Measurements from ENCODE around the gene ULK4.
"Not testable (repeated sequence)": the region's sequence is repeated elsewhere in the genome, so short reads cannot be mapped to it uniquely, and the experiment has no call there.

Gene ULK4

GRCh38 chr3:41742121-41742520, 219.8 kb downstream of the ULK4 start:
- Histone ChIP-seq H3K36me3 (ENCODE audit: insufficient read depth, low read length) (no peaks in the 10 kb centered on the region), H3K9me3 (ENCODE audit: low read length) (no peaks in the 10 kb centered on the region), H3K27ac (ENCODE audit: low read depth, low read length) (no peak overlapping the region), H3K27me3 (ENCODE audit: control insufficient read depth in 1 of 2, insufficient read depth in 2 of 2, low read length in 2 of 2) (no peaks in the 10 kb centered on the region), H3K4me3 (ENCODE audit: low read depth in 1 of 2, low read length in 2 of 2) (no peak overlapping the region), H3K4me1 (ENCODE audit: insufficient read depth, low read length) (no peaks in the 10 kb centered on the region), H3K9ac (ENCODE audit: low read length) (no peak overlapping the region)

- Histone ChIP-seq H3K4me1 (ENCODE audit: insufficient read depth, low read length) (no peaks in the 10 kb centered on the region), H3K36me3 (ENCODE audit: insufficient read depth, low read length) (no peaks in the 10 kb centered on the region), H3K9me3 (ENCODE audit: low read length) (no peaks in the 10 kb centered on the region), H3K27ac (ENCODE audit: low read depth, low read length) (no peak overlapping the region), H3K4me3 (ENCODE audit: low read depth in 1 of 2, low read length in 2 of 2) (no peak overlapping the region), H3K27me3 (ENCODE audit: control insufficient read depth in 1 of 2, insufficient read depth in 2 of 2, low read length in 2 of 2) (no peaks in the 10 kb centered on the region), H3K9ac (ENCODE audit: low read length) (no peak overlapping the region)
Measured at GRCh38 chr3:41740374-41740886, 221.5 kb downstream of the ULK4 start.

GRCh38 chr3:41726891-41727290, 235.0 kb downstream of the ULK4 start:
- Histone ChIP-seq H3K27me3 (ENCODE audit: control insufficient read depth in 1 of 2, insufficient read depth in 2 of 2, low read length in 2 of 2) (no peaks in the 10 kb centered on the region), H3K36me3 (ENCODE audit: insufficient read depth, low read length) (no peaks in the 10 kb centered on the region), H3K4me1 (ENCODE audit: insufficient read depth, low read length) (no peaks in the 10 kb centered on the region), H3K9ac (ENCODE audit: low read length) (no peak overlapping the region), H3K4me3 (ENCODE audit: low read depth in 1 of 2, low read length in 2 of 2) (no peak overlapping the region), H3K9me3 (ENCODE audit: low read length) (no peaks in the 10 kb centered on the region), H3K27ac (ENCODE audit: low read depth, low read length) (no peak overlapping the region)

GRCh38 chr3:41717641-41718040, 244.3 kb downstream of the ULK4 start:
- no peak overlapping the region for H3K9ac ChIP-seq (ENCODE audit: low read length)
- no peak overlapping the region for H3K27ac ChIP-seq (ENCODE audit: low read depth, low read length)
- no peaks in the 10 kb centered on the region for H3K36me3 ChIP-seq (ENCODE audit: insufficient read depth, low read length)
- H3K4me1 ChIP-seq (ENCODE audit: insufficient read depth, low read length) = no peaks in the 10 kb centered on the region
- no peaks in the 10 kb centered on the region for H3K27me3 ChIP-seq (ENCODE audit: control insufficient read depth in 1 of 2, insufficient read depth in 2 of 2, low read length in 2 of 2)
- no peak overlapping the region for H3K4me3 ChIP-seq (ENCODE audit: low read depth in 1 of 2, low read length in 2 of 2)
- H3K9me3 ChIP-seq (ENCODE audit: low read length) = no peaks in the 10 kb centered on the region

GRCh38 chr3:41716471-41716870, 245.4 kb downstream of the ULK4 start:
- Histone ChIP-seq H3K36me3 (ENCODE audit: insufficient read depth, low read length) (no peaks in the 10 kb centered on the region), H3K9ac (ENCODE audit: low read length) (no peak overlapping the region), H3K4me1 (ENCODE audit: insufficient read depth, low read length) (no peaks in the 10 kb centered on the region), H3K27me3 (ENCODE audit: control insufficient read depth in 1 of 2, insufficient read depth in 2 of 2, low read length in 2 of 2) (no peaks in the 10 kb centered on the region), H3K4me3 (ENCODE audit: low read depth in 1 of 2, low read length in 2 of 2) (no peak overlapping the region), H3K27ac (ENCODE audit: low read depth, low read length) (no peak overlapping the region), H3K9me3 (ENCODE audit: low read length) (no peaks in the 10 kb centered on the region)

- Histone ChIP-seq H3K4me1 (ENCODE audit: insufficient read depth, low read length) (no peaks in the 10 kb centered on the region), H3K27me3 (ENCODE audit: control insufficient read depth in 1 of 2, insufficient read depth in 2 of 2, low read length in 2 of 2) (no peaks in the 10 kb centered on the region)
Measured at GRCh38 chr3:41715376-41715775, 246.5 kb downstream of the ULK4 start.

GRCh38 chr3:41711651-41712050, 250.3 kb downstream of the ULK4 start:
- H3K9ac ChIP-seq (ENCODE audit: low read length) = no peak overlapping the region
- H3K4me3 ChIP-seq (ENCODE audit: low read depth in 1 of 2, low read length in 2 of 2) = no peak overlapping the region

More at GRCh38 chr3:41715376-41715775, 246.5 kb downstream of the ULK4 start:
- Histone ChIP-seq H3K9me3 (ENCODE audit: low read length) (no peaks in the 10 kb centered on the region), H3K27ac (ENCODE audit: low read depth, low read length) (no peak overlapping the region), H3K4me3 (ENCODE audit: low read depth in 1 of 2, low read length in 2 of 2) (no peak overlapping the region), H3K9ac (ENCODE audit: low read length) (no peak overlapping the region), H3K36me3 (ENCODE audit: insufficient read depth, low read length) (no peaks in the 10 kb centered on the region)

GRCh38 chr3:41710646-41711388, 251.1 kb downstream of the ULK4 start:
- no peak overlapping the region for H3K4me3 ChIP-seq (ENCODE audit: low read depth in 1 of 2, low read length in 2 of 2)
- no peaks in the 10 kb centered on the region for H3K4me1 ChIP-seq (ENCODE audit: insufficient read depth, low read length)
- H3K36me3 ChIP-seq (ENCODE audit: insufficient read depth, low read length) = no peaks in the 10 kb centered on the region
- H3K9me3 ChIP-seq (ENCODE audit: low read length) = no peaks in the 10 kb centered on the region
- no peak overlapping the region for H3K27ac ChIP-seq (ENCODE audit: low read depth, low read length)
- H3K27me3 ChIP-seq (ENCODE audit: control insufficient read depth in 1 of 2, insufficient read depth in 2 of 2, low read length in 2 of 2) = no peaks in the 10 kb centered on the region
- H3K9ac ChIP-seq (ENCODE audit: low read length) = no peak overlapping the region

More at GRCh38 chr3:41711651-41712050, 250.3 kb downstream of the ULK4 start:
- Histone ChIP-seq H3K4me1 (ENCODE audit: insufficient read depth, low read length) (no peaks in the 10 kb centered on the region), H3K27me3 (ENCODE audit: control insufficient read depth in 1 of 2, insufficient read depth in 2 of 2, low read length in 2 of 2) (no peaks in the 10 kb centered on the region), H3K27ac (ENCODE audit: low read depth, low read length) (no peak overlapping the region), H3K9me3 (ENCODE audit: low read length) (no peaks in the 10 kb centered on the region), H3K36me3 (ENCODE audit: insufficient read depth, low read length) (no peaks in the 10 kb centered on the region)

GRCh38 chr3:41709213-41709612, 252.7 kb downstream of the ULK4 start:
- H3K9ac ChIP-seq (ENCODE audit: low read length); H3K4me1 ChIP-seq (ENCODE audit: insufficient read depth, low read length); H3K4me3 ChIP-seq (ENCODE audit: low read depth in 1 of 2, low read length in 2 of 2); H3K36me3 ChIP-seq (ENCODE audit: insufficient read depth, low read length); H3K27me3 ChIP-seq (ENCODE audit: control insufficient read depth in 1 of 2, insufficient read depth in 2 of 2, low read length in 2 of 2); H3K9me3 ChIP-seq (ENCODE audit: low read length); H3K27ac ChIP-seq (ENCODE audit: low read depth, low read length): not testable (repeated sequence)

- Histone ChIP-seq H3K27ac (ENCODE audit: low read depth, low read length) (no peak overlapping the region), H3K4me1 (ENCODE audit: insufficient read depth, low read length) (no peaks in the 10 kb centered on the region), H3K9me3 (ENCODE audit: low read length) (no peaks in the 10 kb centered on the region), H3K36me3 (ENCODE audit: insufficient read depth, low read length) (no peaks in the 10 kb centered on the region), H3K27me3 (ENCODE audit: control insufficient read depth in 1 of 2, insufficient read depth in 2 of 2, low read length in 2 of 2) (no peaks in the 10 kb centered on the region), H3K4me3 (ENCODE audit: low read depth in 1 of 2, low read length in 2 of 2) (no peak overlapping the region), H3K9ac (ENCODE audit: low read length) (no peak overlapping the region)
Measured at GRCh38 chr3:41708176-41708575, 253.7 kb downstream of the ULK4 start.

GRCh38 chr3:41705893-41706292, 256.0 kb downstream of the ULK4 start:
- H3K4me3 ChIP-seq (ENCODE audit: low read depth in 1 of 2, low read length in 2 of 2) = no peak overlapping the region
- no peak overlapping the region for H3K9ac ChIP-seq (ENCODE audit: low read length)
- H3K36me3 ChIP-seq (ENCODE audit: insufficient read depth, low read length) = no peaks in the 10 kb centered on the region
- no peaks in the 10 kb centered on the region for H3K27me3 ChIP-seq (ENCODE audit: control insufficient read depth in 1 of 2, insufficient read depth in 2 of 2, low read length in 2 of 2)
- no peaks in the 10 kb centered on the region for H3K9me3 ChIP-seq (ENCODE audit: low read length)
- H3K27ac ChIP-seq (ENCODE audit: low read depth, low read length) = no peak overlapping the region
- H3K4me1 ChIP-seq (ENCODE audit: insufficient read depth, low read length) = no peaks in the 10 kb centered on the region

- H3K27ac ChIP-seq (ENCODE audit: low read depth, low read length) = no peak overlapping the region
- H3K27me3 ChIP-seq (ENCODE audit: control insufficient read depth in 1 of 2, insufficient read depth in 2 of 2, low read length in 2 of 2) = no peaks in the 10 kb centered on the region
- no peaks in the 10 kb centered on the region for H3K36me3 ChIP-seq (ENCODE audit: insufficient read depth, low read length)
- no peaks in the 10 kb centered on the region for H3K4me1 ChIP-seq (ENCODE audit: insufficient read depth, low read length)
- no peak overlapping the region for H3K9ac ChIP-seq (ENCODE audit: low read length)
- no peak overlapping the region for H3K4me3 ChIP-seq (ENCODE audit: low read depth in 1 of 2, low read length in 2 of 2)
- no peaks in the 10 kb centered on the region for H3K9me3 ChIP-seq (ENCODE audit: low read length)
Measured at GRCh38 chr3:41701191-41701698, 260.7 kb downstream of the ULK4 start.
